Fibroblast of skin of back (primary cell): ENCODE measurements around the gene NLRP1.
A peak's percentile ranks its signal among the peaks of the same experiment; 100 is the strongest.

Source experiments
- DNase-seq: peaks from one replicate; pipeline ENCODE4 v3.0.0-alpha.2; 2013

Gene NLRP1

DNA sequence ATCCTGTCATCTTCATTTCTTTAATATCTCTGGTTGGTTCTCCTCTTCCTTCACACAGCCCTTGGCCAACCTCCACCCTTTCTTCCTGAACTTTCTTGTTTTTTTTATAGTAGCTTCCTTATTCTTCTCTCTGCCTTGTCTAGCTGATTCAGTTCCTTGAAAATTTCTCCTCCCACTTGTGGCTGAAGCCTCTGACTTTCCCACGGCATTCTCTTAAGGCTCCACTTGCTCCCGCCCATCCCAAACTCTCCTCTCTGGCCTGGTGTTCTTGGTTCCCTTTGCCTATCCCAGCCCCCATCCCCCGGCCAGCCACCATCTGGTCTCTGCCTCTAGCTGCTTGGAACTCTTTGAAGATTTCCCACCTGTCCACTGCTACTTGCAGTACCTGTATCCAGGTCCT lies 29.1 kb downstream of the NLRP1 start:
- DNase-seq, result peak; percentile 86

DNA sequence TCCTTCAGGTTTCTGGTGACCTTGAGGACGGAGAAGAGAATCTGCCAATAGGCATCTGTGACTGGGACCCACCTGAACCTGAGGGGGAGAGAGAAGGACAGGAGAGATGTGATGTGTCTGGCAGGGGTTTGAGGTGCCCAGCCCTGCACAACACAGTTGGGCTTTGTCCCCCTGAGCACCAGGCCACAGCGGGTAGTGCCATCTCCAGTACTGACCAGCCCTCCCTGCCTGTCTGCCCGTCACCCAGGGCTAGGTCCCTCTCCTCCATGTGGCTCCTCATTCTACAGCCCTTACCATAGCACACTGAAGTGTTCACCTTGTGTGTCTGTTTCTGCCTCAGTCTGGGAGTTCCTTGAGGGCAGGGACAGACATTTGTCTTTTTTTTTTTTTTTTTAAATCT lies 30.8 kb downstream of the NLRP1 start:
- DNase-seq, result no peak

DNA sequence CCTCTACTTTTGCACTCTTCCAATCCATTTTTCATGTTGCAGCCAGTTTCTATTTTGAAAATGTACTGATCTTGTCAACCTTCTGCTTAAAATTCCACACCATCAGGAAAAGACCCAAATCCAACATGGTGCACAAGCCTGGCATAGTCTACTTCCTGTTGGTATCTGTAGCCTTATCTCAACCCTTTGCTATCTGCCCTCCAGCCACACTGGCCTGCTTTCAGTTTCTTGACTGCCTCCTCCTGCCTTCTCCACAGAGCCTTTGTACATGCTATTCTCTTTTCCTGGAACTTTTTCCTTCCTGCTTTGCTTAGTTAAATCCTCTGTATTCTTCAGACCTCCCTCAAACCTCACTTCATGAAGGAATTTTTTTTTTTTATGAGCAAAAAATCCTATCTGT lies 31.5 kb downstream of the NLRP1 start:
- no peak for DNase-seq

DNA sequence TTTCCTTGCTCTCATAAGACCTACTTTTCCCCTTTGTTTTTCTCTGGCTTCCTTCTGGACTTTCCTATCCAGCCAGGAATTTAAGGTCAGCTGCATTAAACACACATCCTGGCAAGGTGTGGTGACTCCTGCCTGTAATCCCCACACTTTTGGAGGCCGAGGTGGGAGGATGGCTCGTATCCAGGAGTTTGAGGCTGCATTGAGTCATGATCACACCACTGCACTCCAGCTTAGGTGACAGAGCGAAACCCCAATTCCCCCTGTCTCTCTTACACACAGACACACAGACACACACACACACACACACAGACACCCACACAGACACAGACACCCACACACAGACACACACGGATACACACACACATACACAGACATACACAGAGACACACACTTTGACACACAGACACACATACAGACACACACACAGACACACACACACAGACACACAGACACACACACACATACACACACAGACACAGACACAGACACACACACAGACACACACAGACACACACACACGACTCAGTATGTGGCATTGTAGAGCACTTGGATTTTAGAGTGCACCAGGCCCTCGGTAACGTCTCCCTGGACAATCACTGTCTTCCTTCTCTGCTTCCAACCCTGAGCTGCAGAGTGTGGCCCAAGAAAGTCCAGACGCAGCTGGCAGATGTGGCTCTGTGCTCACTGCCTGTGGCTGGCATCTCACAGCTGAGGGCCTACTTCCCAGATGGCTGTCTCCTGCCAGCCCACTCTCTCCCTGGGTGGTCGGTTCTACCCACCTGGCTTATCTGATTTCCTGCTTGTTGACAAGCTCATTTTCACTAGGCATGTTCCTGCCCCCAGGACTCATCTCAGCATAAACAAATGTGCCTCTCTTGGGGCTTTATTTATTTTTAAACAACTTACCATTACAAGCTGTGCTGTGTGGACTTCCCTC lies 39.0 kb downstream of the NLRP1 start:
- DNase-seq, result no peak

DNA sequence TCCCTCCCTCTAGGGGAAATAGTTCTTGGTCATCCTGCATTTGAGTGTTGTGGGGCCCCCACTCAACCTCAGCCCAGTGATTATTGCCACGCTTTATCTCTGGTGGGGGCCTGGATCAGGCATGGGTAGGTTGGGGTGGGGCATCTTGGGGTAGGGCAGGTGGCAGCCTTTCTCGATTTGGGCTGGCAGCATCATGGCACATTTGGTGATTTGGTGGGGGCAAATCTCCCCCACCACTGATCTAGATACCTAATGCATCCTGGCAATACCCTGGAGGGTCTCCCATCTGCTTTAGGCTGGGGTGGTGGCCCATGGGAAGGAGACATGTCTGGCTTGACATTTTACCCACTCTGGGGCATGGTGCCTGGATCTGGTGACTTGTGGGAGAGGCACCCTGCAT lies 40.2 kb downstream of the NLRP1 start:
- no peak for DNase-seq

DNA sequence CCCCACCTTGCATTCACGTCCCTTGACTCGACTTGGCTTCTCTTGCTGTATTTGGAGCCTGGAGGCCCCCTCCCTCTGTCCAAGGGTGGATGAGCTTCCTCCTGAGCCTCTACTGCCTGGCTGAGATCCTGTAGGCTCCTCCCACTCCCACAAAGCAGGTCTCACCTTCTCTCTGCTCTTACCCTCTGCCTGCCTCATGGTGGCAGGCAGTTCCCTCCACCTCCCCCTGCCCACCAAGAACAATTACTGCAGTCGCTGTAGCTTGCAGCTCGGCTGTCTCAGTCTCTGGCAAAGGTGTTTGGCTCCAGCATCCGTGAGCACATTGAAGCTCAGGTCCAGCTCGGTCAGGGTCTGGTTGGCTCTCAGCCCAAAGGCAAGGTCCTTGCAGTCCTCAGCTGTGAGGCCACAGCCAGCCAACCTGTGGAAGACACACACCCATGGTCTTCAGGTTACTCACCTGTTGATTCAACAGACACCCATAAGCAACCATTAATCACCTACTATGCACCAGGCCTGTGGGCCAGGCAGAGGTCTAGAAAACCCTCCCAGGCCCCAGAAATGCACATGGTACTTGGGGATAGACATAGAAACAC lies 42.6 kb downstream of the NLRP1 start:
- no peak for DNase-seq

DNA sequence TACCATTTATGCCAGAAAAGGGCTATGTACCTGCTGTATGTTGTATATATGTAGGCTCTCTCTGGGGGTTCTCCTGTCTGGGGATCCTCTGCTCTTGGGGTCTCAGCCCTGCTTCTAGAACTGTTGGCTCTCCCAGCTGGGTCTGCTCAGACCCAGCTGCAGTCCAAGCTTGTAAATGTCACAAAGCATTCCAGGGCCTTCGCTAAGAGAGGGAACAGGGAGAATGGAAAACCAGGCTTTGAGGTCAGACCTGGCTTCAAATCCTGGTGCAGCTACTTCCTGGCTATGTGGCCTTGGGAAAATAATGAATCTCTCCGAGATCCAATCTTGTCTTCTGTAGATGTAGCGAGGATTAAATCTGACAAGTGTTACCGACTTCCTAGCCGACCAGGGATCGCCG lies 44.0 kb downstream of the NLRP1 start:
- no peak for DNase-seq

DNA sequence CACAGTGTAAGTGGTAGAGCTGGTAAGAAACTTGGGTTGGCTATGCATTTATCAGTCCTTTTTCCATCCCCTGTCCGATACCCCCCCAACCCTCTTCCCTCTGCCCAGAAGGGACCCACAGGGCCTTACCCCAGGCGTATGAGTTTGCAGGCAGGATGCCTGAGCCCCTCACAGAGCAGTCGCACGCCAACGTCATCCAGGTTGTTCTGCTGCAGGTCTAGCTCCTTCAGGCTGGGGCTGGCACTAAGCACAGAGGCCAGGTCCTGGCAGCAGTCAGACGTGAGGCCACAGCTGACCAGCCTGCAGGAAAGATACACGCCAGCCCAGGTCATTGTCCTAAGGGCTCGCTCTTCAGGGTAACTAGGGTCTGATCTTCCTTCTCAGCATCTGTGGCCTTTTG lies 45.0 kb downstream of the NLRP1 start:
- no peak for DNase-seq

DNA sequence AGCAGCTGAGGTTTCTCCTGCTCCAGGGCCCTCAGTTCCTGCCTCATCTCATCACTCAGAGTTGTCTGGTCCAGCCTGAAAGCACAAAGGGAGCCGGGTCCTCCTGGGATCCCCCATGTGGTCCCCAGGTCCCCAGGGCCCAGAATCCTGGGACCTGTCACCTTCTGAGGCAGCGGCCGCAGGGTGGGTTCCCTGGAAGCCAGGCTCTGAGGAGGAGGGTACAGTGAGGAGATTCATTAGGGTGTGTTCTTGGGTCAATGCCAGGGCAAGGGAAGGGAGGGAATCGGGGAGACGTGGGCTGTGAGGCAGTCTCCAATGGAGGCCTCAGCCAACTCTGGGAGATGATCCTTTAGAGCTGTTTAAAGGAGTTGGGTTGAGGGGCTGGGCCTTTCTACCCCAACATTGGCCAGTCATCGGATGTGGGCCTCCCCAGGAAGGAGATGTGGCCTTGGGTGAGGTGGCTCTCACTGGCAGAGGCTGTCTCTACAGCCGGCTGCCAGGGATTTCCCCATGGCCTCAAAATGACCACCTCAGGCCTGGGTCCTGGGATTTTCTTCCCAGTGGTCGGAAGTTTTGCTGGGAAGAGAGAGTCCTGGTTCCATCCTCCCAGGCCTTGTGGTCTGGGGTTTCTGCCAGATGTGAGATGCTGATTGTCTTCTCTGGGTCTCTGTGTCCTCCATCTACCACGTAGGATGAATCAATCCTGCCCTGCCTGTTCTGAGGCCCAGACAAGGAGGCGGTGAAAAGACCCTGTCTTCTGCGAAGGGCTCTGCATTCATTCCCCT lies 47.3 kb downstream of the NLRP1 start:
- peak; percentile 20 for DNase-seq

DNA sequence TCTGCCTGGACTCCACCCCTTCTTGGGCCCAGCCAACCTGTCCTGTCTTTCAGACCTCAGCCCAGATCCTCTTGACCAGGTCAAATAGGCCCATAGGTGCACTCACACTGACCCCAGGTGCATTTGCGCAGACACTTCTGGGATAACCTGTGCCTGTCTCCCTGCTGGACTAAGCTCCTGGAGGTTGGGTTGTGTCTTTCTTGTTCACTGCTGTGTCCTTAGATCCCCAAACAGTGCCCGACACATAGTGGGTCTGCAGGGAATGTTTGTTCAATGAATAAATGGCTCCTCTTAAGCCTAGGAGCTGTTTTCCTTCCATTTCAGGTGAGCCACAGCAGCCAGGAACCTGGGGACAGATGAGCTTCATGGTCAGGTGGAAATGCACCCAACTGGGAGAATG lies 48.9 kb downstream of the NLRP1 start:
- DNase-seq, result no peak

DNA sequence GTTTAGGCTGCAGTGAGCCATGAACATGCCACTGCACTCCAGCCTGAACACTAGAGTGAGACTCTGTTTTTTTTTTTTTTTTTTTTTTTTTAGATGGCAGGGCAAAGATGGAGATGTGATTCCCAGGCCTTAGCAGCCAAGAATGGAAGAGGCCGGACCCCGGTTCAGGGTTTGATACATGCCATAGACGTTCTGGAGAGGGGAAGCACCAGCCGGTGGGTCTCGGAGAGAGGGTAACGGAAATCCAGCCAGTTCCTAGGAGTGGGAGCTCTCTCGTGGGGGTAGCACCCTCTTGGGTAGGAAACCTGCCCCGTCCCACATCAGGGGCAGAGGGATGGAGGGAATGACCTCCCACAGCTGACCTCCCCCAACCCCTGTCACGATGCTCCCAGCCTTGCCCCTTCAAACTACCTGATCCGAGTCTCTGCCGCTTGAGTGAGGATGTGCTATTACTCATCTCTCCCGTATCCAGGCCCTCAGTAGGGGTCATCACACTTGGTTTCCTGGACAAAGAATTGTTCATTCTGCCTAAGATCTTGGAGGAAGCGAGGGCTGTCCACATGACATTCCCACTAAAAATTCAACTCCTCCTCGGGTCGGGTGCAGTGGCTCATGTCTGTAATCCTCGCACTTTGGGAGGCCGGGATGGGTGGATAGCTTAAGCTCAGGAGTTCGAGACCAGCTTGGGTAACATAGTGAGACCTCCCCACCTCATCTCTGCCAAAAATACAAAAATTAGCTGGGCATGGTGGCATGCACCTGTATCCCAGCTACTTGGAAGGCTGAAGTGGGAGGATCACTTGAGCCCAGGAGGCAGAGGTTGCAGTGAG lies 50.6 kb downstream of the NLRP1 start:
- DNase-seq, result no peak

DNA sequence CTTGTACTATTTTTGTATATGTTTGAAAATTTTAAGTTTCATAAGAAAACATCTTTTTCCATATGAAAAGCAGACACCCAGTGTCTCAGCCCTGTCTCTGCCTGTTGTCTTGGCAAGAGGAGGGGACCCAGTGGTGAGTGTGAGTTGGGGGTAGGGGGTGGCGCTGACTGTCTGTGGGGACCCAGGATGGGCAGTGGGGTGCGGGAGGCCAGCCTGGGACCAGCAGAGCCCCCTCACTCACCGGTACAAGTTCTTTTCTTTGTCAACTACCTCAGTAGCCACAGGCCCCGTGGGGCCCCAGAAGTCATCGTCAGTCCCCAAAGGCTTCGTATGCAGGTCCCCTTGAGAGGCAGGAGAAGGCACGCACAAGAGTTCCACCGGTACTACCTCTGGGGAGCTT lies 51.7 kb downstream of the NLRP1 start:
- DNase-seq, result no peak

DNA sequence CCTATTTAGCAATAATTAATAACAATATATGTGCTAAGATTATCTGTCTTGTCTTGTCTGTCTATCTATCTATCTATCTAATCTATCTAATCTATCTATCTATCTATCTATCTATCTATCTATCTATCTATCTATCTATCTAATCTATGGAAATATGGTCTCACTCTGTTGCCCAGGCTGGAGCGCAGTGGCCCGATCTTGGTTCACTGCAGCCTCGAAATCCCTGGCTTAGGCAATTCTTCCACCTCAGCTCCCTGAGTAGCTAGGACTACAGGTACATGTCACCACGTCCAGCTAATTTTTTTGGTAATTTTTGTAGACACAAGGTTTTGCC lies 53.3 kb downstream of the NLRP1 start:
- no peak for DNase-seq

DNA sequence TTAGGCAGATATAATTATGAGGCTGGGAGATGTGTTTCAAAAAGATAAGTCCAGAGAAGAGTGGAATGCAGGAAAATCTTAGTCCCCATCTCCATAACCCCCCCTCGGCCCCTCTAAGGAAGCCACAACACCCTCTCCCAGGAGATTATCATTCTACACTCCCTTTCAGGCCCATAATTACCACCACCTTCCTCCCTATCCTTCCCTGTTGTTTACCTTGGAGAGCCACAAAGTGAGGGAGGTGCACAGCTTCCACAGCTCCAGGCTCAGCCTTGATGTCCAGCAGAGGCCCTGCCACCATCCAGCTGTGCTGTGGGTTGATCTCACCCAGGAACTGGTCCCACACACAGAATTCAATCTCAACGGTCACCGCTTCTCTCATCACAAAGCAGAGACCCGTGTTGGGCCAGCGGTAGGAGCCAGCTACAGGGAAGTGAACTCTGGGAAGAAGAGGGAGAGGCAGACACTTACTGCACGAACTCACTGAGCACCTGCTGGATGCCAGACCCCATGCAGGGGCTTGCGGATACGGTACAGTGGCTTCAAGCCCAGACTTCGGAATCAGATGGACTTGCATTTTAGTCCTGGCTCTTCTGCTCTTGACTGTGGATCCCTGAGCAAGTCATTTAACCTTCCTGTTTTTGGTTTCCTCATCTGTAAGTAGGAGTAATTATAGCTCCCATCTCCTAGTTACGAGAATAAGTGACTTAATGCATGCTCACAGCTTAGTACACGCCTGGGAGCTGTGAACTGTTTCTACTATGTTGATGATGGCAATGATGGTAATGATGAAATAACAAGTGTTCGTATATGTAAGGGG lies 53.8 kb downstream of the NLRP1 start:
- no peak for DNase-seq

DNA sequence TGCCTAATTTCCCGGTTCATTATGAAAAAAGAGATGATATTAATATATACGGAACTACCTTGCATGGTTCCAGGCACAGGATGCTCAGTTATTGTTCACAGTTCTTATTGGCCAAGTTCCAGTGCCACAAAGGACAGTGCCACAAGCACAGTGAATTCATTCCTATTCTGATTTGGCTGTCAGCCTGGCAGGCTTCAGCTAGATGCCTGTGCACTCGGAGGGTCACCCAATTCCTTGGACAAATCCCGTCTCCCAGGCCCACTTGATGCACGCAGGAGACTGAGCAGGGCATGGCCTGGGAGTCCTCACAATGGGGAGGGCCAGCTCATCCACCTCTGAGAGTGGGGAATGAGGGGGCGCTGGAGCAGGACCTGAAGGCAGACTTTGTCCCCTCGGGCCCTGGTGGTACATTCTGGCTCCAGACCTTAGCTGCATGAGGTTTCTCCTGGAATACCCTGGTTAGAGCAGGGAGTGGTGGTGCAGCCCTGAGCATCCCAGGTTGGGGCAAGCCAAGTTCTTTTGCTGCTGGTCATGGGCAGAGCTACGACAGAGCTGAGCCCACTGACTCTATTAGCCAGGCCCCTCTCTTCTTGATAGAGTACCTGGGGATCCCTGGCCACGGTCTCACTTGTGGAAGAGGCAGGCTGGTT lies 56.6 kb downstream of the NLRP1 start:
- no peak for DNase-seq

DNA sequence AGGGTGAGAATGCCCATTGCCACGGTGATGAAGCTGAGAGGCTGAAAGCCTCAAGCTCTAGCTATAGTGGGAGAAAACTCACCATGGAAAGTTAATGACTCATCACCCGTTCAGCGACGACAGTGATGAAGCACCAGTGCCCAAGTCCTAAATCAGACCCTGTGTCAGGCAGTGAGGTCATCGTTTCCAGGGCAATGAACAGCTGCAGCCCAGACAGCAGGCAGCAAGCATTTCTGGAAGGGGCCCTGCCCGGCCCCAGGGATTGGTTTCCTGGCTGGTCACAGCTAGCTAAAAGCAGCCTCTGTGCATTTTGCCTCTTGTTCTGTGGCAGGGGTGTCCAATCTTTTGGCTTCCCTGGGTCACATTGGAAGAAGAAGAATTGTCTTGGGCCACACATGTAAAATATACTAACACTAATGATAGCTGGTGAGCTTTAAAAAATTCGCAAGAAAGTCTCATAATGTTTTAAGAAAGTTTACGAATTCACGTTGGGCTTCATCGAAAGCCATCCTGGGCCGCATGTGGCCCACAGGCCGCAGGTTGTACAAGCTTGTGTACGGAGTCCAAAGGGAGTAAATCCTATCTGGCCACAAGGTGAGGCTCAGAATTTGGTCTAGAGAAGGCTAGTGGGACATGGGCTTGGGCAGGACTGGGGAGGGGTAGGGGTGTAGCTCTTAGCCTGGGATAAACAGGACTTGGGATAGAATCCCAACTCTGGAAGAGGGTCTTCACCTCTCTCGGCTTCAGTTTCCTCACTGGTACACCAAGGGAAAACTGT lies 57.3 kb downstream of the NLRP1 start:
- peak; percentile 99 for DNase-seq

DNA sequence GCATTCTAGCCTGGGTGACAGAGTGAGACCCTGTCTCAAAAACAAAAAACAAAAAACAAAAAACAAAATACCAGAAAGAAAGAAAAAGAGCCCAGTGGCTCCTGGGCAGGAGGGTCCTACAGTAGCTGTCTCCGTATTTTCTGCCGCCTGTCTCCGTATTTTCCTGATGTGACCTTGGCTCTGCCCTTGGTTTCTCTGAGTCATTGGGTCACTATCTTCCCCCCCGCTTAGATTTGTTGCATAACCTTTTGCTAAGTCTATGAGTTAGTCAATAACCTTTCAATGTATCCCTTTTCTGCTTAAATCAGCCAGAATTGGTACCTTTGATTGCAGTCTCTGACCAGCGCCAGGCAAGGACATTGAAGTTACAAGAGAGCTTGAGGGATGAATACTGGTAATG lies 61.1 kb downstream of the NLRP1 start:
- DNase-seq, result no peak

DNA sequence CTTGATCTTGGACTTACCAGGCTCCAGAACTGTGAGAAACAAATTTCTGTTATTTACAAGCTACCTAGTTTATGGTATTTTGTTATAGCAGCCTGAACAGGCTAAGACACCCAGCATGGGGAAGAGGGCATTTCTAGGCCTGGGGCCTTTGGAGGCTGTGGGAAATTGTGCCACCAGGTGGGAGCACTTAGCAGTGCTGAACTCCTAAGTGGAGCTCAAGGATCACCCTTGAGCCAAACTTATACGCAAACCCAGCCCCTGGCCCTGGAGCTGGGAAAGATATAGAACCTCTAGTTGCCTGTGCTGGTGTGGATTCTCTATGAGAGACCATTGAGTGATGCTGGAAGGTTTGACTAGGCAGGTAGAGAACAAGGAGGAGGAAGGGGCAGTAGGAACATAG lies 61.8 kb downstream of the NLRP1 start:
- no peak for DNase-seq

DNA sequence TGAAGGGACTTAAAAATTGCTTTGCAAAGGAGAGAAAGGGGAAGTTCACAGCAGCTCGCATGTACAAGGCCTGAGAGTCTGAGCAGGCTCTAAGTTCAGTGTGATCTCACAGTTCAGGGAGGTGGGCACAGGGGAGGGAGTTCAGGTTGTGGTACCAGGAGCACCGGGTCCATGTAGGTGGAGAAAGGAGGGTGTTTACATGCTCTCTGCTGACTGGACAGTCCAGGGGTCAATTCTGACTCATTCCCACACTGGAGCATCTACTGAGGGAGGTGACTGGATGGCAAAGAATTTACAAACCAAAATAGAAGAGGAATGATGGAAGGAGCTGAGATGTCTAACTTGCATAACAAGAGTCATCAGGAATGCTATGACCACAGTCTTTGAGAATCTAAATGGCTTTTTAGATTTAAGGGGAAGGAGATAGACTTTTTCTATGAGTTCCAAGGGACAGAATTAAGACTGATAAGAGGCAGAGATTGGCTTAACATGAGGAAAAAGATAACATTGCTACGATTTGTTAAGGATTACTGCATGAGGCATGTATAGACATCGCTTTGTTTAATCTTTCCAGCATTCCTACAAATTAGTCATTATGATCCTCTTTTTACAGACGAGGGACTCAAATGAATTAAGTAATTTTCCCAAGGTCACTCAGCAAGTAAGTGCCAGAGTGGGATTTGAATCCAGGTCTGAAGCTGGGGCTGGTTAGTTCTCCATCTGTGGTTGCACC lies 68.1 kb downstream of the NLRP1 start:
- DNase-seq, result peak; percentile 99

DNA sequence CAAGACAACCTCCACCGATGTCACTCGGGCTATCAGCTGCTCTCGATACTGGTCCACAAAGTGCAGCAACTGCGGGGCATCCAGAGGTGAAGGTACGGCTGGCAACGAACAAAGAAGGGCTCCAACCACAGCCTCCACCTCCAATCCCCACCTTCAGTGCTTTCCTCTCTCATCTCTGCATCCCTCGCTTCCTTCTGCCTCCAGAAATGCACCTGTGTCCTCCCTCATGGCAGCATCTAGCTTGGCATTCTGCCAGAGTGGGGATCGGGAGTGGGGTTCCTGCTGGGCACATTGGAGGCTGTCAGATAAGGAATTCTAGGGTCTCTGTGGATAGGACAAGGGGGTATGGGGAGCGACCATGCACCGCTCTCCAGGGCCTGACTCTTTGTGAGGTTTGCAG lies 69.3 kb downstream of the NLRP1 start:
- DNase-seq, result no peak
